ENCODE data around the gene CD82.
"Not testable (repeated sequence)": the region's sequence is repeated elsewhere in the genome, so short reads cannot be mapped to it uniquely, and the experiment has no call there.

CD82 gene

GRCh38 chr11:44533921-44534711 lies 31.3 kb upstream of the CD82 start:
- DNase-seq (ENCODE audit: low read depth): no peak

- no peak for DNase-seq (ENCODE audit: low read depth)
These were observed 30.1 kb upstream of the CD82 start for GRCh38 chr11:44535191-44535980.

GRCh38 chr11:44536788-44537516 lies 28.5 kb upstream of the CD82 start:
- DNase-seq (ENCODE audit: low read depth): no peak

- DNase-seq (ENCODE audit: low read depth): no peak
These were observed 27.8 kb upstream of the CD82 start for GRCh38 chr11:44537679-44538078.

- peak; percentile 43 for DNase-seq (ENCODE audit: low read depth)
These were observed 26.9 kb upstream of the CD82 start for GRCh38 chr11:44538375-44539054.

GRCh38 chr11:44539971-44540370 lies 25.5 kb upstream of the CD82 start:
- no peak for DNase-seq (ENCODE audit: low read depth)

- no peak for DNase-seq (ENCODE audit: low read depth)
These were observed 24.8 kb upstream of the CD82 start for GRCh38 chr11:44540667-44541066.

- no peak for DNase-seq (ENCODE audit: low read depth)
These were observed 23.1 kb upstream of the CD82 start for GRCh38 chr11:44542372-44542771.

GRCh38 chr11:44546984-44547383 lies 18.5 kb upstream of the CD82 start:
- DNase-seq (ENCODE audit: low read depth): not testable (repeated sequence)

- not testable (repeated sequence) for DNase-seq (ENCODE audit: low read depth)
These were observed 17.9 kb upstream of the CD82 start for GRCh38 chr11:44547534-44547933.

- DNase-seq (ENCODE audit: low read depth): no peak
These were observed 17.3 kb upstream of the CD82 start for GRCh38 chr11:44548032-44548695.

GRCh38 chr11:44548961-44549749 lies 16.3 kb upstream of the CD82 start:
- DNase-seq (ENCODE audit: low read depth): not testable (repeated sequence)

- DNase-seq (ENCODE audit: low read depth): no peak
These were observed 15.3 kb upstream of the CD82 start for GRCh38 chr11:44550123-44550522.

- no peak for DNase-seq (ENCODE audit: low read depth)
These were observed 13.9 kb upstream of the CD82 start for GRCh38 chr11:44551456-44552139.

- no peak for DNase-seq (ENCODE audit: low read depth)
These were observed 10.2 kb upstream of the CD82 start for GRCh38 chr11:44555031-44555800.

GRCh38 chr11:44556735-44557409 lies 8.6 kb upstream of the CD82 start:
- DNase-seq (ENCODE audit: low read depth): no peak

- no peak for DNase-seq (ENCODE audit: low read depth)
These were observed 8.0 kb upstream of the CD82 start for GRCh38 chr11:44557464-44557863.

- DNase-seq (ENCODE audit: low read depth): no peak
These were observed 6.1 kb upstream of the CD82 start for GRCh38 chr11:44559207-44559939.
